Activated CD8-positive, alpha-beta memory T cell treated with anti-CD3 and anti-CD28 coated beads, Interleukin-2, amount 10 ng/mL, durations not matched to agents 7 days and 5 days (primary cell): Measurements from ENCODE around the gene STIM1. TPM values are rescaled to one million over a fixed set of nuclear protein-coding genes. Genes with fewer than 3 reads are reported as not detected.

Experiments used
- ATAC-seq: fragments of 150-1000 bp; cut with Tn5 transposase; one replicate; pipeline ENCODE4 v1.10.0; 2021; ENCODE audit warnings: moderate library complexity
- CTCF ChIA-PET: fragments of 350-600 bp; sonication (Branson Sonifier 250); formaldehyde crosslinking; loops from one replicate; lab custom pipeline; 2021; ENCODE audit warnings: antibody characterized with exemption; lab: Charles Lee
- DNase-seq: peaks from one replicate; pipeline ENCODE4 v3.0.0-alpha.2; 2020
- H3K27ac Mint-ChIP-seq: one replicate; pipeline ENCODE4 v1.8.0; 2021; ENCODE audit warnings: mild to moderate bottlenecking, mixed read lengths
- H3K27me3 Mint-ChIP-seq: one replicate; pipeline ENCODE4 v1.8.0; 2021; ENCODE audit warnings: mixed read lengths
- H3K36me3 Mint-ChIP-seq: one replicate; pipeline ENCODE4 v1.8.0; 2021; ENCODE audit warnings: mild to moderate bottlenecking, mixed read lengths
- H3K4me1 Mint-ChIP-seq: one replicate; pipeline ENCODE4 v1.8.0; 2021; ENCODE audit warnings: mixed read lengths
- H3K4me3 Mint-ChIP-seq: one replicate; pipeline ENCODE4 v1.8.0; 2021; ENCODE audit warnings: mild to moderate bottlenecking, moderate library complexity, mixed read lengths
- H3K9me3 Mint-ChIP-seq: one replicate; pipeline ENCODE4 v1.8.0; 2022; ENCODE audit warnings: low read depth, mixed read lengths
- total RNA-seq, 2 experiments: library from RNA; stranded (reverse); gene quantifications; one replicate each; pipeline ENCODE4 v1.2.3, GENCODE V29; 2021

STIM1 gene
- total RNA-seq, 2 experiments from 2014 or later, result 83.5 to 104 TPM

- CTCF ChIA-PET, result interaction anchor here (1.6 kb wide), 1 partner anchor 66 kb away, joined by 5 read pairs; no protein-coding TSS in a partner anchor
- H3K27ac Mint-ChIP-seq, result peak overlapping the region; percentile 76
- H3K27me3 Mint-ChIP-seq, result no peaks in the 10 kb centered on the region
- ATAC-seq, result peak; percentile 94
- H3K4me3 Mint-ChIP-seq, result peak overlapping the region; percentile 8
- H3K9me3 Mint-ChIP-seq, result no peaks in the 10 kb centered on the region
- peaks cover 29% of the 10 kb centered on the region for H3K36me3 Mint-ChIP-seq
- peaks cover 54% of the 10 kb centered on the region for H3K4me1 Mint-ChIP-seq
- DNase-seq, result peak; percentile 88
Observed at GRCh38 chr11:3920148-3920852, 64.8 kb downstream of the STIM1 start.

- DNase-seq (no peak), ATAC-seq (no peak)
- peaks cover 29% of the 10 kb centered on the region for H3K36me3 Mint-ChIP-seq
- no peaks in the 10 kb centered on the region for H3K9me3 Mint-ChIP-seq
- no peak overlapping the region for H3K27ac Mint-ChIP-seq
- CTCF ChIA-PET, result no interaction called here
- H3K4me1 Mint-ChIP-seq, result peaks cover 48% of the 10 kb centered on the region
- no peak overlapping the region for H3K4me3 Mint-ChIP-seq
- H3K27me3 Mint-ChIP-seq, result no peaks in the 10 kb centered on the region
Observed at GRCh38 chr11:3922056-3922455, 66.6 kb downstream of the STIM1 start.

GRCh38 chr11:3925513-3925912, 70.0 kb downstream of the STIM1 start:
- Mint-ChIP-seq H3K27ac (no peak overlapping the region), H3K4me1 (peaks cover 17% of the 10 kb centered on the region), H3K27me3 (no peaks in the 10 kb centered on the region), H3K9me3 (no peaks in the 10 kb centered on the region), H3K4me3 (no peak overlapping the region), H3K36me3 (peaks cover 21% of the 10 kb centered on the region)
- DNase-seq (no peak), ATAC-seq (no peak)
- CTCF ChIA-PET, result interaction anchor here (0.7 to 2.2 kb wide), 3 partner anchors 11 to 71 kb away, joined by 3 to 10 read pairs (median 6); partner anchors contain the start of gene STIM1

DNA sequence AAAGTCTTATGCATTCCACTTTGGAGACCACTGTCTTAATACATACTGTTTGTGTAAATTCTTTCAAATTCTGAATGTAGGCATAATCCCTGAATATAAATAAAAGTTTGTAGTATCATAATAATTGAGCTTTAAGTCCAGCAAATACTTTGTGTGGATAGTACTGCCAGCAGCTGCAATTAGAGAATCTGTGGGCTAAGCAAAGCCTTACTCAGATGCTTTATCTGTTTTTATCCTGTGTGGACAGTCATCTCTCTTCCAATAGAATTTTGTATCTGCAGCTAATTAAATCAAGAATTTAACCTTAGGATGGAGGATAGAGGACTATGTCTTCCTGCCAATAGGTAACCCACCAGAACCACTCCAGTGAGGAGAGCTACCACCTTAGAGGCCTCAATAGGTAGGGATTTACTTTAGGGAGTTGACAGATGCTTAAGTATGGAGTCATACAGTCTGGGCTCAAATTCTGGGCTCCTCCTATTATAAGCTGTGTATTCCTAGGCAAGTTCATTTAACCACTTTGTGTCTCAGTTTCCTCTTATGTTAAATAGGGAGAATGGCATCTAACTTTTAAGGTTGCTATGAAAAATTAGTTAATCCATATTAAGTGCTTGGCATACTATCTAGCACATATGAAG, 71.1 kb downstream of the STIM1 start:
- ATAC-seq (no peak), DNase-seq (no peak)
- H3K4me3 Mint-ChIP-seq, result no peak overlapping the region
- peaks cover 10% of the 10 kb centered on the region for H3K4me1 Mint-ChIP-seq
- H3K27me3 Mint-ChIP-seq, result no peaks in the 10 kb centered on the region
- CTCF ChIA-PET, result interaction anchor here (1.0 to 2.2 kb wide), 7 partner anchors 12 to 146 kb away, joined by 3 to 10 read pairs (median 4); partner anchors contain the start of gene STIM1
- no peaks in the 10 kb centered on the region for H3K9me3 Mint-ChIP-seq
- H3K27ac Mint-ChIP-seq, result no peak overlapping the region
- H3K36me3 Mint-ChIP-seq, result peaks cover 14% of the 10 kb centered on the region

GRCh38 chr11:3927129-3927796, 71.8 kb downstream of the STIM1 start:
- H3K36me3 Mint-ChIP-seq, result peaks cover 9% of the 10 kb centered on the region
- H3K27ac Mint-ChIP-seq, result no peak overlapping the region
- ATAC-seq (no peak), DNase-seq (no peak)
- H3K9me3 Mint-ChIP-seq, result no peaks in the 10 kb centered on the region
- CTCF ChIA-PET, result interaction anchor here (1.0 to 2.2 kb wide), 7 partner anchors 12 to 145 kb away, joined by 3 to 10 read pairs (median 4); partner anchors contain the start of gene STIM1
- H3K27me3 Mint-ChIP-seq, result no peaks in the 10 kb centered on the region
- no peak overlapping the region for H3K4me3 Mint-ChIP-seq
- H3K4me1 Mint-ChIP-seq, result peaks cover 5% of the 10 kb centered on the region

GRCh38 chr11:3929232-3929631, 73.8 kb downstream of the STIM1 start:
- Mint-ChIP-seq H3K27me3 (no peaks in the 10 kb centered on the region), H3K4me3 (no peak overlapping the region), H3K27ac (no peak overlapping the region), H3K9me3 (no peaks in the 10 kb centered on the region), H3K36me3 (peaks cover 6% of the 10 kb centered on the region), H3K4me1 (peaks cover 9% of the 10 kb centered on the region)
- DNase-seq (no peak), ATAC-seq (no peak)
- CTCF ChIA-PET, result interaction anchor here (0.6 kb wide), 1 partner anchor 13 kb away, joined by 3 read pairs; no protein-coding TSS in a partner anchor

- H3K9me3 Mint-ChIP-seq, result no peaks in the 10 kb centered on the region
- peaks cover 6% of the 10 kb centered on the region for H3K36me3 Mint-ChIP-seq
- peaks cover 14% of the 10 kb centered on the region for H3K4me1 Mint-ChIP-seq
- H3K27me3 Mint-ChIP-seq, result no peaks in the 10 kb centered on the region
- ATAC-seq (no peak), DNase-seq (no peak)
- H3K27ac Mint-ChIP-seq, result no peak overlapping the region
- CTCF ChIA-PET, result interaction anchor here (1.0 to 1.3 kb wide), 2 partner anchors 10 to 75 kb away, joined by 4 to 5 read pairs; partner anchors contain the start of gene STIM1
- no peak overlapping the region for H3K4me3 Mint-ChIP-seq
Observed at GRCh38 chr11:3929649-3930048, 74.2 kb downstream of the STIM1 start.

DNA sequence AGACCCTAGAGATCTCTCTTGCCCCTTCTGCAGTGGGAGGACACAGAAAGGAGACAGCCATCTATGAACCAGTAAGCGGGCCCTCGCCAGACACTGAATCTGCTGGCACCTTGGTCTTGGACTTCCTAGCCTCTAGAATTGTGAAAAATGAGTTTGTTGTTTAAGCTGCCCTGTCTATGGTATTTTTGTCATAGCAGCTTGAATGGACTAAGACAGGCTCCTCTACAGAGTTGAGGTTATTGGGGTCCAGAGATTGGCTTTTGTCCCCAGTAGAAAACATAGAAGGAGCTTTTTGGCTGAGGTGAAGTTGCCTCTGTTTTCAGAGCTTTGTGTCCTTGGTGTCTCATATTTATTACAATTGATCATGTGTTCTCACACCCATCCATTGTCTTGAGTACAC, 77.2 kb downstream of the STIM1 start:
- Mint-ChIP-seq H3K4me3 (no peak overlapping the region), H3K27ac (no peak overlapping the region), H3K4me1 (peaks cover 28% of the 10 kb centered on the region), H3K9me3 (no peaks in the 10 kb centered on the region), H3K36me3 (peaks cover 12% of the 10 kb centered on the region), H3K27me3 (no peaks in the 10 kb centered on the region)
- no peak for ATAC-seq
- CTCF ChIA-PET, result interaction anchor here (0.7 to 2.1 kb wide), 2 partner anchors 10 to 190 kb away, joined by 3 to 6 read pairs; no protein-coding TSS in a partner anchor
- DNase-seq, result no peak

GRCh38 chr11:3933165-3933628, 77.7 kb downstream of the STIM1 start:
- DNase-seq (no peak), ATAC-seq (no peak)
- Mint-ChIP-seq H3K27ac (no peak overlapping the region), H3K36me3 (peaks cover 12% of the 10 kb centered on the region), H3K4me3 (no peak overlapping the region), H3K27me3 (no peaks in the 10 kb centered on the region), H3K4me1 (peaks cover 30% of the 10 kb centered on the region), H3K9me3 (no peaks in the 10 kb centered on the region)
- CTCF ChIA-PET, result interaction anchor here (0.7 to 2.1 kb wide), 4 partner anchors 9 to 189 kb away, joined by 3 to 6 read pairs (median 3); no protein-coding TSS in a partner anchor

GRCh38 chr11:3934658-3935057, 79.2 kb downstream of the STIM1 start:
- Mint-ChIP-seq H3K36me3 (peaks cover 8% of the 10 kb centered on the region), H3K4me1 (peaks cover 41% of the 10 kb centered on the region), H3K9me3 (no peaks in the 10 kb centered on the region), H3K27me3 (no peaks in the 10 kb centered on the region), H3K27ac (peak overlapping the region; percentile 18), H3K4me3 (no peak overlapping the region)
- DNase-seq (no peak), ATAC-seq (peak; percentile 25)
- CTCF ChIA-PET, result interaction anchor here (0.7 to 2.1 kb wide), 3 partner anchors 8 to 79 kb away, joined by 3 to 6 read pairs (median 3); partner anchors contain the start of gene STIM1

DNA sequence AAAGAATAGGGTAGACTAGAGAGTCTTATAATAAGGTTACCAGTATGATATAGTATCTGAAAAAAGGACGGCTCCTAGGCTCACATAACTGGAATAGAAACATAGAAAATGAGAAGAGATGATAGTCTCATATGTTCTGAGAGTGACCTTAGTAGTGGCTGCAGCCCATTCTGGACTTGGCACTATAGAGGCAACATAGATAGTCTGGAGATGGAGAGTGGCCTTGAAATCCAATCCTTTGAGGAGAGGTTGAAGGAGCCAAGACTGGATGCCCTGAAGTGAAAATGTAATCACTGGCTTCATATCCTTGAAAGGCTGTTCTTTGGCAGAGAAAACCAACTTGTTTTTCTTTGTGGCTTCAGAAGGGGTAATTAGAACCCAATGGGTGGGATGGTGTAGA, 81.1 kb downstream of the STIM1 start:
- no peak overlapping the region for H3K27ac Mint-ChIP-seq
- ATAC-seq, result no peak
- DNase-seq, result no peak
- peaks cover 52% of the 10 kb centered on the region for H3K4me1 Mint-ChIP-seq
- CTCF ChIA-PET, result interaction anchor here (0.9 to 1.5 kb wide), 4 partner anchors 11 to 250 kb away, joined by 3 read pairs; no protein-coding TSS in a partner anchor
- H3K4me3 Mint-ChIP-seq, result no peak overlapping the region
- H3K27me3 Mint-ChIP-seq, result no peaks in the 10 kb centered on the region
- no peaks in the 10 kb centered on the region for H3K9me3 Mint-ChIP-seq
- peaks cover 11% of the 10 kb centered on the region for H3K36me3 Mint-ChIP-seq

- Mint-ChIP-seq H3K4me1 (peaks cover 72% of the 10 kb centered on the region), H3K9me3 (no peaks in the 10 kb centered on the region), H3K27ac (no peak overlapping the region), H3K4me3 (no peak overlapping the region), H3K36me3 (peaks cover 18% of the 10 kb centered on the region), H3K27me3 (no peaks in the 10 kb centered on the region)
- no peak for ATAC-seq
- CTCF ChIA-PET, result interaction anchor here (0.6 to 1.7 kb wide), 4 partner anchors 9 to 84 kb away, joined by 3 to 5 read pairs (median 5); partner anchors contain the start of gene STIM1
- no peak for DNase-seq
Observed at GRCh38 chr11:3939211-3939610, 83.7 kb downstream of the STIM1 start.
